IMR-90 (cell line): ENCODE results near the gene ZNF561. TPM values are rescaled to one million over a fixed set of nuclear protein-coding genes. Genes with fewer than 3 reads are reported as not detected.
A peak's percentile ranks its signal among the peaks of the same experiment; 100 is the strongest.

Source experiments
- ATAC-seq: fragments of 200-7000 bp; cut with Tn5 transposase; 2 replicates; pipeline ENCODE4 v1.9.1; 2020; ENCODE audit warnings: low read depth, mild to moderate bottlenecking, moderate library complexity
- BruUV-seq: library from RNA; stranded (reverse); fragments of 400-500 nt; replicated peaks from 2 replicates; lab custom pipeline; 2021; lab: Mats Ljungman, UMichigan
- CTCF ChIA-PET: fragments of 300-600 bp; formaldehyde crosslinking; extraction: SDS; loops from one replicate; lab custom pipeline; 2021; ENCODE audit warnings: antibody characterized with exemption; lab: Yijun Ruan, JAX
- POLR2A ChIA-PET: fragments of 300-600 bp; sonication (Branson Sonifier 250); formaldehyde crosslinking; loops from one replicate; lab custom pipeline; 2022; ENCODE audit warnings: antibody characterized with exemption; ENCODE audit not compliant: unreplicated experiment; lab: Charles Lee
- DNase-seq: peaks from one replicate; pipeline ENCODE4 v3.0.0; 2013
- H2AFZ ChIP-seq: replicated peaks from 2 replicates; pipeline ENCODE3; 2013; ENCODE audit warnings: low read length, mild to moderate bottlenecking; ENCODE audit not compliant: poor library complexity
- H2AK5ac ChIP-seq: 2 replicates; pipeline ENCODE4 v1.6.1; 2013; ENCODE audit warnings: low read depth, low read length, inconsistent platforms
- H2AK9ac ChIP-seq: replicated peaks from 2 replicates; pipeline ENCODE3; 2013; ENCODE audit warnings: mild to moderate bottlenecking, low read depth, low read length, moderate library complexity; ENCODE audit not compliant: poor library complexity
- H2BK120ac ChIP-seq: 2 replicates; pipeline ENCODE4 v1.6.1; 2013; ENCODE audit warnings: low read depth, low read length, inconsistent platforms
- H2BK15ac ChIP-seq: 3 replicates; pipeline ENCODE4 v1.6.1; 2013; ENCODE audit warnings: low read depth, low read length, inconsistent platforms
- H2BK20ac ChIP-seq: 2 replicates; pipeline ENCODE4 v1.6.1; 2013; ENCODE audit warnings: low read depth, mild to moderate bottlenecking, inconsistent platforms, low read length, moderate library complexity
- H2BK5ac ChIP-seq: 2 replicates; pipeline ENCODE4 v1.6.1; 2013; ENCODE audit warnings: mild to moderate bottlenecking, low read depth, low read length, inconsistent platforms; ENCODE audit not compliant: poor library complexity, severe bottlenecking
- H3K14ac ChIP-seq: replicated peaks from 2 replicates; pipeline ENCODE4 v1.6.1; 2013; ENCODE audit warnings: low read depth, low read length, inconsistent platforms
- H3K18ac ChIP-seq: 2 replicates; pipeline ENCODE4 v1.6.1; 2013; ENCODE audit warnings: low read depth, low read length, control low read depth
- H3K23ac ChIP-seq: 2 replicates; pipeline ENCODE4 v1.6.1; 2013; ENCODE audit warnings: low read depth, low read length, inconsistent platforms
- H3K27ac ChIP-seq: 2 replicates; pipeline ENCODE4 v1.5.1; 2013; ENCODE audit warnings: mild to moderate bottlenecking, control low read depth, low read length; ENCODE audit not compliant: insufficient read depth
- H3K27me3 ChIP-seq: 2 replicates; pipeline ENCODE4 v1.6.1; 2013; ENCODE audit warnings: low read length; ENCODE audit not compliant: control insufficient read depth, insufficient read depth
- H3K36me3 ChIP-seq: 2 replicates; pipeline ENCODE4 v1.6.1; 2013; ENCODE audit warnings: low read length, mixed read lengths; ENCODE audit not compliant: control insufficient read depth, insufficient read depth
- H3K4ac ChIP-seq: 2 replicates; pipeline ENCODE4 v1.6.1; 2013; ENCODE audit warnings: low read depth, low read length, inconsistent platforms
- H3K4me1 ChIP-seq: 2 replicates; pipeline ENCODE4 v1.6.1; 2013; ENCODE audit warnings: low read length, mixed read lengths; ENCODE audit not compliant: control insufficient read depth, insufficient read depth
- H3K4me2 ChIP-seq: 2 replicates; pipeline ENCODE4 v1.6.1; 2013; ENCODE audit warnings: low read depth, mild to moderate bottlenecking, control low read depth, low read length, moderate library complexity
- H3K4me3 ChIP-seq: 2 replicates; pipeline ENCODE4 v1.5.1; 2013; ENCODE audit warnings: low read depth, mild to moderate bottlenecking, control low read depth, low read length, moderate library complexity; ENCODE audit not compliant: insufficient read depth
- H3K56ac ChIP-seq: 2 replicates; pipeline ENCODE4 v1.6.1; 2013; ENCODE audit warnings: low read length, inconsistent platforms; ENCODE audit not compliant: insufficient read depth; ENCODE audit errors: extremely low read depth
- H3K79me1 ChIP-seq, 2 experiments: 2 replicates each; pipeline ENCODE4 v1.6.1; 2013; ENCODE audit warnings: low read length in 2 of 2, inconsistent platforms in 1 of 2, low read depth in 1 of 2
- H3K9ac ChIP-seq: 2 replicates; pipeline ENCODE4 v1.6.1; 2013; ENCODE audit warnings: low read depth, low read length, control low read depth
- H3K9me1 ChIP-seq: 2 replicates; pipeline ENCODE4 v1.6.1; 2013; ENCODE audit warnings: low read length, inconsistent platforms; ENCODE audit not compliant: insufficient read depth
- H3K9me3 ChIP-seq: 2 replicates; pipeline ENCODE4 v1.6.1; 2013; ENCODE audit warnings: low read length; ENCODE audit not compliant: control insufficient read depth, insufficient read depth
- H4K20me1 ChIP-seq: 2 replicates; pipeline ENCODE4 v1.6.1; 2013; ENCODE audit warnings: low read length, inconsistent platforms; ENCODE audit not compliant: insufficient read depth
- H4K5ac ChIP-seq: 2 replicates; pipeline ENCODE4 v1.6.1; 2013; ENCODE audit warnings: mild to moderate bottlenecking, low read depth, low read length, control low read depth
- H4K8ac ChIP-seq, 2 experiments: 2 replicates each; pipeline ENCODE4 v1.6.1; 2013; ENCODE audit warnings: low read depth in 2 of 2, low read length in 2 of 2, control low read depth in 1 of 2, inconsistent platforms in 1 of 2
- H4K91ac ChIP-seq: 2 replicates; pipeline ENCODE4 v1.6.1; 2013; ENCODE audit warnings: low read depth, low read length, inconsistent platforms; ENCODE audit not compliant: insufficient read depth
- BHLHE40 ChIP-seq: fragments of 150-350 bp; IDR thresholded peaks from 2 replicates; pipeline ENCODE4 v1.6.1; 2016; ENCODE audit warnings: mild to moderate bottlenecking, low read depth, low read length
- CEBPB ChIP-seq: IDR thresholded peaks from 2 replicates; pipeline ENCODE4 v1.6.1; 2012; ENCODE audit warnings: low read depth, low read length, improper control_type of control experiment
- CHD1 ChIP-seq: IDR thresholded peaks from 2 replicates; pipeline ENCODE4 v1.6.1; 2012; ENCODE audit warnings: low read depth, low read length, improper control_type of control experiment
- FOS ChIP-seq: fragments of 150-350 bp; IDR thresholded peaks from 2 replicates; pipeline ENCODE4 v1.6.1; 2016; ENCODE audit warnings: low read depth, low read length
- MAFK ChIP-seq: IDR thresholded peaks from 2 replicates; pipeline ENCODE4 v1.6.1; 2012; ENCODE audit warnings: low read depth, low read length, improper control_type of control experiment
- MAZ ChIP-seq: IDR thresholded peaks from 2 replicates; pipeline ENCODE4 v1.6.1; 2012; ENCODE audit warnings: low read depth, mild to moderate bottlenecking, low read length, improper control_type of control experiment, moderate library complexity, borderline replicate concordance
- MXI1 ChIP-seq: IDR thresholded peaks from 2 replicates; pipeline ENCODE4 v1.6.1; 2012; ENCODE audit warnings: low read depth, mild to moderate bottlenecking, low read length, moderate library complexity, borderline replicate concordance
- NFE2L2 ChIP-seq: fragments of 150-350 bp; IDR thresholded peaks from 2 replicates; pipeline ENCODE4 v1.6.1; 2016; ENCODE audit warnings: low read depth, mild to moderate bottlenecking, low read length
- POLR2A ChIP-seq: IDR thresholded peaks from 2 replicates; pipeline ENCODE4 v1.6.1; 2012; ENCODE audit warnings: mild to moderate bottlenecking, low read depth, low read length
- RAD21 ChIP-seq: IDR thresholded peaks from 2 replicates; pipeline ENCODE4 v1.6.1; 2012; ENCODE audit warnings: low read length, improper control_type of control experiment
- RCOR1 ChIP-seq: IDR thresholded peaks from 2 replicates; pipeline ENCODE4 v1.6.1; 2012; ENCODE audit warnings: mild to moderate bottlenecking, low read length, improper control_type of control experiment; ENCODE audit not compliant: insufficient replicate concordance
- RFX5 ChIP-seq: IDR thresholded peaks from 2 replicates; pipeline ENCODE4 v1.8.0; 2012; ENCODE audit warnings: low read depth, mild to moderate bottlenecking, low read length, moderate library complexity
- SMC3 ChIP-seq: fragments of 150-350 bp; IDR thresholded peaks from 2 replicates; pipeline ENCODE4 v1.6.1; 2016; ENCODE audit warnings: low read depth, mild to moderate bottlenecking, antibody characterized with exemption, low read length, moderate library complexity
- WGBS, 2 experiments: methylation state at CpG; one replicate each; pipeline versions ENCODE4 v1.1.5 to v1.1.7; 2013; ENCODE audit warnings: missing lambda C conversion rate in 2 of 2; ENCODE audit not compliant: insufficient read length in 1 of 2; ENCODE audit errors: extremely low coverage in 2 of 2; 5-methylcytosine and 5-hydroxymethylcytosine counted together
- dilution Hi-C: fragments of 300-500 bp; cut with HindIII; formaldehyde crosslinking; loops from one replicate; pipeline ENCODE4 v1.14.3; 2018; ENCODE audit warnings: low sequenced_read_pairs; ENCODE audit not compliant: unreplicated experiment
- in situ Hi-C: fragments of 300-500 bp; cut with MboI; formaldehyde crosslinking; loops from 3 replicates; pipeline ENCODE4 v1.14.3; 2019; ENCODE audit warnings: low sequenced_read_pairs, inconsistent platforms, mixed read lengths
- intact Hi-C: fragments of 100-400 bp; cut with micrococcal nuclease; formaldehyde crosslinking; loops from 2 replicates; pipeline ENCODE4 v1.10.0; 2022
- polyA plus RNA-seq, 3 experiments: library from polyadenylated mRNA; depleted of rRNA; stranded (reverse); fragments of >200 nt; gene quantifications; 2 replicates each; pipeline ENCODE4 v1.2.3, GENCODE V29; 2012; ENCODE audit warnings: low replicate concordance in 1 of 3
- total RNA-seq: library from RNA; depleted of rRNA; stranded (reverse); fragments of >200 nt; gene quantifications from 2 replicates; pipeline ENCODE4 v1.2.3, GENCODE V29; 2012
- TF ChIP-seq, protein P1 (sequence below): fragments of 150-350 bp; IDR thresholded peaks from 2 replicates; pipeline ENCODE4 v1.6.1; 2016; ENCODE audit warnings: low read depth, mild to moderate bottlenecking, low read length, moderate library complexity, borderline replicate concordance
- TF ChIP-seq, protein P2 (sequence below): conservative IDR thresholded peaks from 2 replicates; pipeline ENCODE4 v1.5.1; 2012; ENCODE audit warnings: mild to moderate bottlenecking, low read depth, low read length, improper control_type of control experiment
- TF ChIP-seq, protein P3 (sequence below): fragments of 150-350 bp; IDR thresholded peaks from 2 replicates; pipeline ENCODE4 v1.6.1; 2017; ENCODE audit warnings: mild to moderate bottlenecking, antibody characterized with exemption, low read length, low read depth

ZNF561 gene
- total and polyA plus RNA-seq, 2 of the 4 experiments (the other 2 are of a cell fraction): 22.5 to 38.9 TPM

DNA sequence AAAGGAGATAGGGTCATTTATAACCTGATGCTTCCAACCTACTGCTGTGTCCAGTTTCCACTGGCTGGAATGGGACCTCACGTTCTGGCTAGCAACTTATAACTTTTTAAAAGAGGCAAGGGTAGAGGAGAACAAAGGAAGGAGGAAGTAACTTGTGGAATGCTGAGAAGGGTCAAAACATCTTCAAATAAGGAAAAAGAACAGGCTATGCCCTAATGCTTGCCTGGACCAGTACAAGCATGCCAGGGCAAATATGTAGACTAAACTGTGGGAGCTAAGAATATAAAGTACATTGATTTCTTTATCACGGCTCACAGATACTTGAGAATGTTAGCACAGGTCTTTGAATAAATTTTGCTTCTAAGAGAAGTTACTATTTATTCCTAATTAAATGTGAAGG, 1.5 kb upstream of the ZNF561 start:
- H3K27ac ChIP-seq: peak overlapping the region; percentile 77; the same call in 1 of the 2 replicates
- peaks cover 17% of the 10 kb centered on the region for H3K36me3 ChIP-seq
- peak overlapping the region; percentile 51; the same call in 1 of the 2 replicates for H3K56ac ChIP-seq
- H4K20me1 ChIP-seq: no peaks in the 10 kb centered on the region; the same call in 1 of the 2 replicates
- peaks cover 35 to 39% of the 10 kb centered on the region in 2 experiments for H3K79me1 ChIP-seq
- peak overlapping the region; percentile 98 for H4K5ac ChIP-seq
- ATAC-seq: no peak
- H3K14ac ChIP-seq: peak overlapping the region; percentile 60; the same call in 1 of the 2 replicates
- no peaks in the 10 kb centered on the region for H3K9me1 ChIP-seq
- peak overlapping the region; percentile 55 for H3K4me2 ChIP-seq
- peak overlapping the region; percentile 51; the same call in 1 of the 2 replicates for H4K91ac ChIP-seq
- H2BK20ac ChIP-seq: no peak overlapping the region; the same call in 1 of the 2 replicates
- in situ Hi-C loops (no loop called here), intact Hi-C loops (loop anchor here (10.0 kb wide), 1 partner anchor 292 kb away; no protein-coding TSS in a partner anchor), dilution Hi-C loops (loop anchor here (10.0 kb wide), 1 partner anchor 172 kb away; no protein-coding TSS in a partner anchor)
- no CpG with 5 or more reads among the region's 2 CpGs for WGBS, 2 experiments
- no peaks in the 10 kb centered on the region for H3K27me3 ChIP-seq
- ChIA-PET CTCF (no interaction called here), POLR2A (no interaction called here)
- peak overlapping the region; percentile 22; the same call in 1 of the 2 replicates for H2BK120ac ChIP-seq
- no peak overlapping the region for H2AFZ ChIP-seq
- H2AK9ac ChIP-seq: no peak overlapping the region
- no peak for DNase-seq
- H3K18ac ChIP-seq: no peak overlapping the region
- H3K9me3 ChIP-seq: no peaks in the 10 kb centered on the region
- H3K23ac ChIP-seq: peak overlapping the region; percentile 53; the same call in 1 of the 2 replicates
- TF ChIP-seq MAZ (no peak), POLR2A (no peak), MAFK (no peak), RCOR1 (no peak), RAD21 (no peak), BHLHE40 (no peak), NFE2L2 (no peak), CEBPB (no peak), SMC3 (no peak), RFX5 (no peak), MXI1 (no peak), FOS (no peak), CHD1 (no peak)
- TF ChIP-seq, protein P1, sequence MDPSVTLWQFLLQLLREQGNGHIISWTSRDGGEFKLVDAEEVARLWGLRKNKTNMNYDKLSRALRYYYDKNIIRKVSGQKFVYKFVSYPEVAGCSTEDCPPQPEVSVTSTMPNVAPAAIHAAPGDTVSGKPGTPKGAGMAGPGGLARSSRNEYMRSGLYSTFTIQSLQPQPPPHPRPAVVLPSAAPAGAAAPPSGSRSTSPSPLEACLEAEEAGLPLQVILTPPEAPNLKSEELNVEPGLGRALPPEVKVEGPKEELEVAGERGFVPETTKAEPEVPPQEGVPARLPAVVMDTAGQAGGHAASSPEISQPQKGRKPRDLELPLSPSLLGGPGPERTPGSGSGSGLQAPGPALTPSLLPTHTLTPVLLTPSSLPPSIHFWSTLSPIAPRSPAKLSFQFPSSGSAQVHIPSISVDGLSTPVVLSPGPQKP: no peak
- TF ChIP-seq, protein P2, sequence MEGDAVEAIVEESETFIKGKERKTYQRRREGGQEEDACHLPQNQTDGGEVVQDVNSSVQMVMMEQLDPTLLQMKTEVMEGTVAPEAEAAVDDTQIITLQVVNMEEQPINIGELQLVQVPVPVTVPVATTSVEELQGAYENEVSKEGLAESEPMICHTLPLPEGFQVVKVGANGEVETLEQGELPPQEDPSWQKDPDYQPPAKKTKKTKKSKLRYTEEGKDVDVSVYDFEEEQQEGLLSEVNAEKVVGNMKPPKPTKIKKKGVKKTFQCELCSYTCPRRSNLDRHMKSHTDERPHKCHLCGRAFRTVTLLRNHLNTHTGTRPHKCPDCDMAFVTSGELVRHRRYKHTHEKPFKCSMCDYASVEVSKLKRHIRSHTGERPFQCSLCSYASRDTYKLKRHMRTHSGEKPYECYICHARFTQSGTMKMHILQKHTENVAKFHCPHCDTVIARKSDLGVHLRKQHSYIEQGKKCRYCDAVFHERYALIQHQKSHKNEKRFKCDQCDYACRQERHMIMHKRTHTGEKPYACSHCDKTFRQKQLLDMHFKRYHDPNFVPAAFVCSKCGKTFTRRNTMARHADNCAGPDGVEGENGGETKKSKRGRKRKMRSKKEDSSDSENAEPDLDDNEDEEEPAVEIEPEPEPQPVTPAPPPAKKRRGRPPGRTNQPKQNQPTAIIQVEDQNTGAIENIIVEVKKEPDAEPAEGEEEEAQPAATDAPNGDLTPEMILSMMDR: no peak
- TF ChIP-seq, protein P3, sequence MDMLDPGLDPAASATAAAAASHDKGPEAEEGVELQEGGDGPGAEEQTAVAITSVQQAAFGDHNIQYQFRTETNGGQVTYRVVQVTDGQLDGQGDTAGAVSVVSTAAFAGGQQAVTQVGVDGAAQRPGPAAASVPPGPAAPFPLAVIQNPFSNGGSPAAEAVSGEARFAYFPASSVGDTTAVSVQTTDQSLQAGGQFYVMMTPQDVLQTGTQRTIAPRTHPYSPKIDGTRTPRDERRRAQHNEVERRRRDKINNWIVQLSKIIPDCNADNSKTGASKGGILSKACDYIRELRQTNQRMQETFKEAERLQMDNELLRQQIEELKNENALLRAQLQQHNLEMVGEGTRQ: no peak
- H4K8ac ChIP-seq: peak overlapping the region; percentile 83 to 89
- peak overlapping the region; percentile 43; the same call in 1 of the 2 replicates for H3K9ac ChIP-seq
- H3K4ac ChIP-seq: peak overlapping the region; percentile 77
- no TSS peak for BruUV-seq
- H3K4me1 ChIP-seq: peaks cover 4% of the 10 kb centered on the region; the same call in 1 of the 2 replicates
- H2BK5ac ChIP-seq: peak overlapping the region; percentile 34
- peak overlapping the region; percentile 70 for H2AK5ac ChIP-seq
- no peak overlapping the region for H2BK15ac ChIP-seq
- no peak overlapping the region for H3K4me3 ChIP-seq
